Endodermal cell (in vitro differentiated cells): ENCODE results near the gene MTMR4. TPM values are rescaled to one million over a fixed set of nuclear protein-coding genes. Genes with fewer than 3 reads are reported as not detected.

ENCODE experiments used
- DNase-seq: peaks from one replicate; pipeline ENCODE4 v3.0.0-alpha.2; 2017
- H3K27ac ChIP-seq: 2 replicates; pipeline ENCODE4 v1.5.1; 2013; ENCODE audit warnings: mild to moderate bottlenecking, low read depth, low read length, moderate library complexity
- H3K27me3 ChIP-seq: 2 replicates; pipeline ENCODE4 v1.6.1; 2013; ENCODE audit warnings: mild to moderate bottlenecking, low read length, moderate library complexity; ENCODE audit not compliant: insufficient read depth, control insufficient read depth, poor library complexity, severe bottlenecking
- H3K36me3 ChIP-seq: 2 replicates; pipeline ENCODE4 v1.7.0; 2013; ENCODE audit warnings: mild to moderate bottlenecking, low read length, moderate library complexity; ENCODE audit not compliant: control insufficient read depth, insufficient read depth
- H3K4me1 ChIP-seq: one replicate; pipeline ENCODE4 v1.7.0; 2013; ENCODE audit warnings: low read length; ENCODE audit not compliant: control insufficient read depth, insufficient read depth
- H3K4me3 ChIP-seq: 2 replicates; pipeline ENCODE4 v1.5.1; 2013; ENCODE audit warnings: mild to moderate bottlenecking, low read length, moderate library complexity
- H3K9ac ChIP-seq: 2 replicates; pipeline ENCODE4 v1.6.1; 2013; ENCODE audit warnings: mild to moderate bottlenecking, low read length, moderate library complexity; ENCODE audit not compliant: poor library complexity, severe bottlenecking; ENCODE audit errors: extremely low read depth
- H3K9me3 ChIP-seq: 2 replicates; pipeline ENCODE4 v1.6.1; 2013; ENCODE audit warnings: mild to moderate bottlenecking, low read length, moderate library complexity; ENCODE audit not compliant: control insufficient read depth
- H3K27ac Mint-ChIP-seq: 2 replicates; pipeline ENCODE4 v1.8.0; 2020; ENCODE audit warnings: mixed read lengths
- H3K27me3 Mint-ChIP-seq: 2 replicates; pipeline ENCODE4 v1.8.0; 2021; ENCODE audit warnings: mild to moderate bottlenecking, mixed read lengths; ENCODE audit not compliant: insufficient read depth
- H3K36me3 Mint-ChIP-seq: 2 replicates; pipeline ENCODE4 v1.8.0; 2020; ENCODE audit warnings: low read depth, mixed read lengths
- H3K4me1 Mint-ChIP-seq: 2 replicates; pipeline ENCODE4 v1.8.0; 2020; ENCODE audit warnings: mixed read lengths
- H3K4me3 Mint-ChIP-seq: 2 replicates; pipeline ENCODE4 v1.8.0; 2020; ENCODE audit warnings: mild to moderate bottlenecking, moderate library complexity, mixed read lengths
- H3K9me3 Mint-ChIP-seq: 2 replicates; pipeline ENCODE4 v1.8.0; 2020; ENCODE audit warnings: mild to moderate bottlenecking, mixed read lengths
- WGBS, 2 experiments: methylation state at CpG; one replicate each; pipeline versions ENCODE4 v1.1.5 to v1.1.7; 2013; ENCODE audit warnings: missing lambda C conversion rate in 2 of 2, mixed read lengths in 1 of 2; ENCODE audit not compliant: insufficient coverage in 1 of 2, insufficient read length in 1 of 2; 5-methylcytosine and 5-hydroxymethylcytosine counted together
- total RNA-seq, 2 donors: library from RNA; stranded (reverse); fragmentation: NEBNext Ultra II Directional in 1 of 2; extraction: Animal tissue kit (Norgen Biotek cat#: 25700) in 1 of 2; gene quantifications; 2 replicates in 1 of 2; 3 replicates in 1 of 2; pipeline ENCODE4 v1.2.1, GENCODE V29; 2021
- TF ChIP-seq, protein P1 (sequence below): fragments of 200-600 bp; sonication (generic); conservative IDR thresholded peaks from 2 replicates; pipeline ENCODE4 v1.5.0; 2021; ENCODE audit warnings: antibody characterized with exemption, mild to moderate bottlenecking

Gene MTMR4
- total RNA-seq, 2 donors from 2014 or later, result 39.4 to 52.9 TPM

DNA sequence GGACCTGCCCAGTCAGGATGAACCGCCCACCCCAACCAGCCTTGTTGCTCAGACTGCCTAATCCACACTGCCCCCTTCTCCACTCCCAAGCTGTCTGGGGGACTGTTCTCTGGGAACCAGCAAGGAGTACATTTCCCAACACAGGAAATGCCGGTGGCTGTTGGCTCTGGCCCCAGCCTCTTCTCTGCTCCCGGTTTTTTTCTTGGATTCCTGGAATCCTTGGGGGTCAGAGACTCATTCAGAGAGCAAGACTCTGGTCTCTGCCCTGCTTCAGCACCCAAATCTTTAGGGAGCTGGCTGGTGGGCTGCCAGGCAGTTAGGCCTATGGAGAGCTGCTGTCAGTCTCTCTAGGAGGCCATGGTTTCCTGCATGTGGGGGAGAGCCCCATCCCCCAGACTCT lies 10.8 kb upstream of the MTMR4 start:
- peak; percentile 71 for DNase-seq
- Histone ChIP-seq H3K9me3 (no peaks in the 10 kb centered on the region), H3K4me3 (no peak overlapping the region), H3K9ac (no peak overlapping the region), H3K27ac (no peak overlapping the region), H3K4me1 (peaks cover 6% of the 10 kb centered on the region), H3K36me3 (no peaks in the 10 kb centered on the region), H3K27me3 (peaks cover 2% of the 10 kb centered on the region)
- Mint-ChIP-seq H3K9me3 (no peaks in the 10 kb centered on the region), H3K36me3 (no peaks in the 10 kb centered on the region), H3K4me3 (no peak overlapping the region), H3K4me1 (peaks cover 15% of the 10 kb centered on the region), H3K27ac (no peak overlapping the region), H3K27me3 (peaks cover 14% of the 10 kb centered on the region)
- TF ChIP-seq, protein P1, sequence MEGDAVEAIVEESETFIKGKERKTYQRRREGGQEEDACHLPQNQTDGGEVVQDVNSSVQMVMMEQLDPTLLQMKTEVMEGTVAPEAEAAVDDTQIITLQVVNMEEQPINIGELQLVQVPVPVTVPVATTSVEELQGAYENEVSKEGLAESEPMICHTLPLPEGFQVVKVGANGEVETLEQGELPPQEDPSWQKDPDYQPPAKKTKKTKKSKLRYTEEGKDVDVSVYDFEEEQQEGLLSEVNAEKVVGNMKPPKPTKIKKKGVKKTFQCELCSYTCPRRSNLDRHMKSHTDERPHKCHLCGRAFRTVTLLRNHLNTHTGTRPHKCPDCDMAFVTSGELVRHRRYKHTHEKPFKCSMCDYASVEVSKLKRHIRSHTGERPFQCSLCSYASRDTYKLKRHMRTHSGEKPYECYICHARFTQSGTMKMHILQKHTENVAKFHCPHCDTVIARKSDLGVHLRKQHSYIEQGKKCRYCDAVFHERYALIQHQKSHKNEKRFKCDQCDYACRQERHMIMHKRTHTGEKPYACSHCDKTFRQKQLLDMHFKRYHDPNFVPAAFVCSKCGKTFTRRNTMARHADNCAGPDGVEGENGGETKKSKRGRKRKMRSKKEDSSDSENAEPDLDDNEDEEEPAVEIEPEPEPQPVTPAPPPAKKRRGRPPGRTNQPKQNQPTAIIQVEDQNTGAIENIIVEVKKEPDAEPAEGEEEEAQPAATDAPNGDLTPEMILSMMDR, result no peak
- 68 to 100% methylated on average over 1 to 3 of the region's 3 CpGs for WGBS, 2 experiments

DNA sequence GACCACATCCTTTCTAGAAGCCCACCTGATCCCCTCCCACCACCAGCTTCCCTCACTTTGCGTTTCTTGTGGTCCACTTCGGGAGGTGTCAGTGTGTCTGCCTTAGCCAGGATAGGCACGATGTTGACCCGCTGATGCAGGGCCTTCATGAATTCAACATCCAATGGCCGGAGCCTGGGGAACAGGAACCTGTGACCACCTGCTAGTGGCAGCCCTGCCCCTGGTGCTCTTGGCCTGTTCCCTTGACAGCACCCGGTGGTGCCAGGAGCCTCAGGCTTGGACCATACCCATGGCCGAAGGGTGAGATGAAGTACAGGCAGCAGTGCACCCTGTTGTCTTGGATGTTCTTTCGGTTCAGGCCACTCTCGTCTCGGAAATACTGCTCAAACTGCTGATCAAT lies 7.2 kb upstream of the MTMR4 start:
- no peak for DNase-seq
- Mint-ChIP-seq H3K36me3 (no peaks in the 10 kb centered on the region), H3K9me3 (no peaks in the 10 kb centered on the region), H3K27me3 (no peaks in the 10 kb centered on the region), H3K4me1 (peaks cover 13% of the 10 kb centered on the region), H3K27ac (no peak overlapping the region), H3K4me3 (no peak overlapping the region)
- Histone ChIP-seq H3K36me3 (no peaks in the 10 kb centered on the region), H3K4me3 (no peak overlapping the region), H3K4me1 (no peaks in the 10 kb centered on the region), H3K9me3 (no peaks in the 10 kb centered on the region), H3K27me3 (no peaks in the 10 kb centered on the region), H3K27ac (no peak overlapping the region), H3K9ac (no peak overlapping the region)
- WGBS, 2 experiments, result 88 to 93% methylated on average over 7 to 10 of the region's 10 CpGs
- TF ChIP-seq, protein P1, result no peak

DNA sequence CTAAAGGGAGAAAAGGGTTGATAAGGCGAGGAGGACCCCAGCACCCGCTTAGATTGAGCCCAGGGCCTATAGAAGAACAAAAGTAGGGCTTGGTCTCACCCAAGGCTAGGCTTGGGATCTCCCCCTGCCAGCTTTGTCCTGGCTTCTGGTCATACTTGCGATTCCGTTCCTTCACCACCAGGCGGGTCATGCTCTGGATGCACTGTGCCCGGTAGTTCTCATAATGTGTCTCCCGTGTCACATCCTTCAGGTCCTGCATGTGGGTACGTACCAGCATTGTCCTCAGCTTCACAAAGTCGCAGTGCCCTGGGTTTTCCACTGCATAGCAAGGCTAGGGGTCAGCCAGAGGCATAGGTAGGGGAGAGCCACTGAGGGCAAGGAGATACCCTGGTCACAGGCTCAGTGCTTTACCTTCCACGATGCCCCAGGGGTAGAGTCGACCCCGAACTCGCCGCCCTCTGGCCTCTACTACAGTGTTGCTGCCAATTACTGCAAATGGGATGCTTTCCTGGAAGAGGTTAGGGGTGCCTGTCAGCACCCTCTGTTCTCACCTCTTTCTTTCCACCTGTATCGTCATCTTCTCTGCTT lies 6.5 kb upstream of the MTMR4 start:
- Mint-ChIP-seq H3K27me3 (no peaks in the 10 kb centered on the region), H3K4me3 (no peak overlapping the region), H3K27ac (no peak overlapping the region), H3K9me3 (no peaks in the 10 kb centered on the region), H3K4me1 (peaks cover 19% of the 10 kb centered on the region), H3K36me3 (no peaks in the 10 kb centered on the region)
- DNase-seq, result peak; percentile 90
- TF ChIP-seq, protein P1, result peak; percentile 78
- no peaks in the 10 kb centered on the region for H3K4me1 ChIP-seq
- WGBS, 2 experiments, result 66 to 68% methylated on average over 13 to 15 of the region's 15 CpGs
- no peaks in the 10 kb centered on the region for H3K9me3 ChIP-seq
- H3K27ac ChIP-seq, result no peak overlapping the region
- no peaks in the 10 kb centered on the region for H3K36me3 ChIP-seq
- no peak overlapping the region for H3K4me3 ChIP-seq
- no peaks in the 10 kb centered on the region for H3K27me3 ChIP-seq
- no peak overlapping the region for H3K9ac ChIP-seq
